Measurements from ENCODE around the gene LGI4.

LGI4 gene

DNA sequence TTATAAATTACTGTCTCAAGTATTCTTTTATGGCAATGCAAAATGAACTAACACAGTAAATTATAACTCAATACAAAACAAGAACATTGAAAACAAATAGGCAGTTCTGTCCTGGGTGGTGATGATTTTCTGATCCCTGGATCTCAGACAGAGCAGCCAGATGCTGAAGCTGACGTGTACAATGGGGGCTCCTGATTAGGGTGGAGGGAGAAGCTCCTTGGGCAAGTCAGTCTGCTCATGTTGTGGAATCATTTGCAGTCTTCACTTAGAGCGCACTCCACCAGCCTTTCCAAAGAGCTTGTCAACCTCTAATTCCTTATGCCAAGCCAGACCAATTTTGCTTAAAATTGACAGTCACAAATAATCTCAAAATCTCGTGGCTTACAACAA, 41.3 kb upstream of the LGI4 start:
- TF ChIP-seq, protein P1, sequence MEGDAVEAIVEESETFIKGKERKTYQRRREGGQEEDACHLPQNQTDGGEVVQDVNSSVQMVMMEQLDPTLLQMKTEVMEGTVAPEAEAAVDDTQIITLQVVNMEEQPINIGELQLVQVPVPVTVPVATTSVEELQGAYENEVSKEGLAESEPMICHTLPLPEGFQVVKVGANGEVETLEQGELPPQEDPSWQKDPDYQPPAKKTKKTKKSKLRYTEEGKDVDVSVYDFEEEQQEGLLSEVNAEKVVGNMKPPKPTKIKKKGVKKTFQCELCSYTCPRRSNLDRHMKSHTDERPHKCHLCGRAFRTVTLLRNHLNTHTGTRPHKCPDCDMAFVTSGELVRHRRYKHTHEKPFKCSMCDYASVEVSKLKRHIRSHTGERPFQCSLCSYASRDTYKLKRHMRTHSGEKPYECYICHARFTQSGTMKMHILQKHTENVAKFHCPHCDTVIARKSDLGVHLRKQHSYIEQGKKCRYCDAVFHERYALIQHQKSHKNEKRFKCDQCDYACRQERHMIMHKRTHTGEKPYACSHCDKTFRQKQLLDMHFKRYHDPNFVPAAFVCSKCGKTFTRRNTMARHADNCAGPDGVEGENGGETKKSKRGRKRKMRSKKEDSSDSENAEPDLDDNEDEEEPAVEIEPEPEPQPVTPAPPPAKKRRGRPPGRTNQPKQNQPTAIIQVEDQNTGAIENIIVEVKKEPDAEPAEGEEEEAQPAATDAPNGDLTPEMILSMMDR (IDR thresholded peaks at IDR 0.05; ENCODE audit: insufficient read depth, low read depth, low read length, missing control alignments) = no peak
- no peak for DNase-seq (ENCODE audit: low read depth)
- no peak overlapping the region for H3K4me3 ChIP-seq (ENCODE audit: low read depth, low read length)

DNA sequence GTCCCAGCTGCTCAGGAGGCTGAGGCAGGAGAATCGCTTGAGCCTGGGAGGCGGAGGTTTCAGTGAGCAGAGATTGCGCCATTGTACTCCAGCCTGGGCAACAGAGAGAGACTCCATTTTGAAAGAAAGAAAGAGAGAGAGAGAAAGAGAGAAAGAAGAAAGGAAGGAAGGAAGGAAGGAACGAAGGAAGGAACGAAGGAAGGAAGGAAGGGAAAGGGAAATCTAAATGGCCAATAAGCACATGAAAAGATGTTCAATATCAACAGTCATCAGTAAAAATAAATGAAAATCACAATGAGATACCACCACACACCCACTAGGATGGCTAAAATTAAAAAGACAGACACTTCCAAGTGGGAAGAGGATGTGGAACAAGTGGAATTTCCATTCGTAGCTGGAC, 39.4 kb upstream of the LGI4 start:
- no peak for DNase-seq (ENCODE audit: low read depth)
- TF ChIP-seq, protein P1 (IDR thresholded peaks at IDR 0.05; ENCODE audit: insufficient read depth, low read depth, low read length, missing control alignments) = no peak
- no peak overlapping the region for H3K4me3 ChIP-seq (ENCODE audit: low read depth, low read length)

DNA sequence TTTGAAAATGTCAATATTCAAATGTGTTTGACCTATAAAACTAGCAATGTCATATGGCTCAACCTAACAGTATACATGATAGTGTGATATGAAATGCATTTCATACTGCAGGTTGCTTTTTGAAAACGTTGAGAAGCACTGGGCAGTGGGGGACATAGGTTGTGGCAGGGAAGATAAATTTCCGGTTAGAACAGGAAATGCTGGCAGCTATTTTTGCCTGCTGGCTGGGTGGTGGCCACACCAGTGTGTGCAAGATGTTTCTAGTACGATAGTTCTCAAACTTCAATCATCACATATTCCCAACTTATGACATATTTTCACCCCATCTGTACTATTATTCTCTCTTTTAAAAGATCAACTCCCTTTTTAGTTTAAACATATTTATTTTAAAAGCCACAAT, 36.9 kb upstream of the LGI4 start:
- no peak overlapping the region for H3K4me3 ChIP-seq (ENCODE audit: low read depth, low read length)
- TF ChIP-seq, protein P1 (IDR thresholded peaks at IDR 0.05; ENCODE audit: insufficient read depth, low read depth, low read length, missing control alignments) = no peak
- no peak for DNase-seq (ENCODE audit: low read depth)

DNA sequence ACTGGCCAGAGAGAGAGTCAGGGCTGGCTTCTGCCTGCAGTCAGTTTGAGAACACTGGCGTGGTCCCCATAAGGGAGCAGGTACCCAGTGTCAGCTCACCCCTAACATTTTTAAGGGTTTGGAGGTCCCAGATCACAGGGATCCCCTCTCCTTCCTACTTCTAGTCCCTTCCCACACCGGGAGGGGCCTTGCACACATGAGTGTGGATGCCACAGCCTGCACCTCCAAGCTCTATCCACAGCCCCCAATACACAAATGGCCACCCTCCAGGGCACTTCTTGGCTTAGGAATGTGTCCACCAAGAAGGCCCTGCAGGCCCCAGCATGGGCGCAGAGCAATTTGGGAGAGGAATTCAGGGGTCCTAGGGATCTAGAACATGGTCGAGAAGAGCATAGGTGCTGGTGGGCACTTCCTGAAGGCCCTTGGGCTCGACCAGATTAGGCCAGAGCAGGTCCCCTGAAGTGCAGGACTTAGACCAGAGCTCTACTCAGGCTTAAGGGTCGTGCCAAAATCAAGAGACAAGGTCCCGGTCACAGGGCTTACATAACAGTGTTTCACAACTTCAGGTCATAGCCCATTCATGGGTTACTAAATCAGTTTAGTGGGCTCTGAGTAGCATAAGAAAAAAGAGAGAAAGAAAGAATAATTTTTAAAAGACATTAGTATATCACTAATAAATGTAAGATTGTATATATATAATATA, 35.7 kb upstream of the LGI4 start:
- TF ChIP-seq, protein P1 (IDR thresholded peaks at IDR 0.05; ENCODE audit: insufficient read depth, low read depth, low read length, missing control alignments) = no peak
- no peak for DNase-seq (ENCODE audit: low read depth)

DNA sequence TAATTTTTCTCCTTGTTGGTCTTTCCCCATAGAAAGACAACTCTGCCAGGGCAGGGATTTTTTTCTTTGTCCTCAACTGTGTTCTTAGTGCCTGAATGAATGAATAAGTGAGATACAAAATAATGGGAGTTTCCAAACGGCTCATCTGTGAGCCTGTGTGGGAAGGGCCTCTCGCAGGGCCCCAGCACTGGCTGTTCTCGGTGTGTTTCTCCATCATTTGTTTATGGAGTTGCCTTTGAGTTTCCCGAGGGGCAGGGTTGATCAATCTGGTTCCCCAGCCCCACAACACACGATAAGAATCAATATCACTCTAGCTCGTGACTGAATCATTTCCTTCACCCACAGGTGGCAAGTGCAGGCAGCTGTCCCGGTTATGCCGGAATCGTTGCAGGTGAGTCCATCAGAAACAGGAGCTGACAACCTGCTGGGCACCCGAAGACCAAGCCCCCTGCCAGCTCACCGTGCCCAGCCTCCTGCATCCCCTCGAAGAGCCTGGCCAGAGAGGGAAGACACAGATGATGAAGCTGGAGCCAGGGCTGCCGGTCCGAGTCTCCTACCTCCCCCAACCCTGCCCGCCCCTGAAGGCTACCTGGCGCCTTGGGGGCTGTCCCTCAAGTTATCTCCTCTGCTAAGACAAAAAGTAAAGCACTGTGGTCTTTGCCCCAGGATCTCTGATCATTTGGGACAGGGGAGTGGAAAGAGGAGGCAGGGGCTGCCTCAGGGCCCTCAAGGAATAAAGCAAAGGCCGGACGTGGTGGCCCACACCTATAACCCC, 34.5 kb upstream of the LGI4 start:
- no peak overlapping the region for H3K4me3 ChIP-seq (ENCODE audit: low read depth, low read length)
- DNase-seq (ENCODE audit: low read depth) = no peak
- TF ChIP-seq, protein P1 (IDR thresholded peaks at IDR 0.05; ENCODE audit: insufficient read depth, low read depth, low read length, missing control alignments) = no peak

More for the DNA sequence above, 35.7 kb upstream of the LGI4 start:
- H3K4me3 ChIP-seq (ENCODE audit: low read depth, low read length) = no peak overlapping the region

DNA sequence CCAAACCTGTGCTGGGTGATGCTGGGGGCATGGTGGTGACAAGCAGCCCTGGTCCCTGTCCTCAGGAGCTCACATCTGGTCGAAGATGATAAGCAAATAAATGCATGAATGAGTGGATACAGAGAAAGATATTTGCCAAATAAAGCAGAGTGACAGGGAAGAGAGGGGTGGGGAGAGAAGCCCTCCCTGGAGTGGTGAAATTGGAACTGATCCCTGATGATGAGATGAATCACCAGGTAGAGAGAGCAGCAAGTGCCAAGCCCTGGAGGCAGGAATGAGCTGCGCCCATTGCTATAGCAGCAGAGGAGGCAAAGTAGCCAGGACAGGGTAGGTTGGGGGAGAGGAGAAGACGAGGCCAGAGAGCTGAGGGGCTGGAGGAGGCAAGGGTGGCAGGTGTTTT, 33.3 kb upstream of the LGI4 start:
- TF ChIP-seq, protein P1 (IDR thresholded peaks at IDR 0.05; ENCODE audit: insufficient read depth, low read depth, low read length, missing control alignments) = no peak
- DNase-seq (ENCODE audit: low read depth) = no peak
- no peak overlapping the region for H3K4me3 ChIP-seq (ENCODE audit: low read depth, low read length)
